ENCODE data around the gene HOXD12. TPM values are rescaled to one million over a fixed set of nuclear protein-coding genes. Genes with fewer than 3 reads are reported as not detected.

HOXD12 gene
- total and polyA plus RNA-seq, 4 donors: not detected

DNA sequence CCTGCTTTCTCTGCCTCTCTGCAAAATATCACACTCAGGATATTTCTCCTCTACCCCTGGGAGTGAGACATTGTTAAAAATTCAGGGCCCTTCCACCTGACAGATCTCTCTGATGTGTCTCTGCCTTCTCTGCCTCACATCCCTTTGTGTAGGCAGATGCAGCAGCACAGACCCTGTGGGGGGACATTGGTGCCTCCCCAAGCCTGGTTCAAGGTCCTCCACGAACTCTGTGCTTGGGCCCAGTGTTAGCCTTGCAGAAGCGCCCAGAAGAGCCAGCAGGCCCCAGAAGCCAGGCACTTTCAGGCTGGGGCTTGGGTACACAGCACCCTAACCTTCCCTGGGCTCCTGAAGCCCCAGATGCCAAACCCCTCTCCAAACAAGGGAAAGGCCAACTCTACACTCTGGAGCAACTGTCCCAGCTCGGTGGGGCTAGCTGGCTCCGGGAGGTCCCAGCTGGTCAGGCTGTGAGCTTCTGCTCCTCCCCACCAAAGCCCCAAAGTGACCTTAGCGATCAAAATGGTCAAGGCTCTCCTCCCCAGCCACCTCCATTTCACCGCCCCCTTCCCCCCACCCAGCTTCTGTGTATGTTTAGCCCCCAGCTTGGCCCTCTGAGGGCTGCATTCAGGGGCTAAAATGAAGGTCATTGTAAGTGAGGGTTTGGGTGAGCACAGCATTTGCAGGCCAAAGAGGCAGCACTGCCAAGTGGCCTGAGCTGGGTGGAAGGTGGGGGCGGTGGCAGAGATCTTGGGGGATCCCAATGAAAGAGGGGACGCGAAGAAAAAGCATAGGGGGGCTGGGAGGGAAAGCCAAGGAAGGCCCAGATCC is 25.6 kb downstream of the HOXD12 start:
- WGBS, 2 donors: 81 to 96% methylated on average over 9 of the region's 9 CpGs
- DNase-seq: no peak
- Histone ChIP-seq H3K4me1 (ENCODE audit: control insufficient read depth in 1 of 2, insufficient read depth in 2 of 2, low read length in 2 of 2) (no peaks in the 10 kb centered on the region), H3K27me3 (ENCODE audit: control insufficient read depth in 1 of 2, insufficient read depth in 2 of 2, low read length in 1 of 2) (no peaks in the 10 kb centered on the region), H3K9me3 (ENCODE audit: control insufficient read depth, low read length) (no peaks in the 10 kb centered on the region), H3K4me3 (ENCODE audit: low read length in 2 of 2) (no peak overlapping the region), H3K36me3 (ENCODE audit: control insufficient read depth in 1 of 2, insufficient read depth in 2 of 2, low read length in 1 of 2) (no peaks in the 10 kb centered on the region), H3K27ac (ENCODE audit: low read depth in 1 of 2, low read length in 2 of 2) (no peak overlapping the region)
- ATAC-seq (ENCODE audit: low FRiP score): no peak
- intact Hi-C loops (cut with DNase I): loop anchor here (2.0 to 5.0 kb wide), 3 partner anchors 514 to 1022 kb away; no protein-coding TSS in a partner anchor

DNA sequence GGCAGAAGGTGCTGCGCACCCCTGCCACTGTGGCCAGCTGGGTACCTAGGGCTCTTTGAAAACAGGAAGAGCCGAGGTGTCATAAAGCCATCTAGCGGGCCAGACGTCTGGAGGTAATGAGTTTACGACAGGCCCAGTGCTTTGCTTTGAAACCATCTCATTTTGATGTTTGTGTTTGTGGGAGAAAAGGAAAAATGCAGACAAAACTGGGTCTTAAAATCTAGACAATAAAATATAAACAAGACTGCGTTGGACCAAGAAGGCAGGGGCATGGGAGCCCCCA is 26.1 kb downstream of the HOXD12 start:
- H3K36me3 ChIP-seq (ENCODE audit: control insufficient read depth in 1 of 2, insufficient read depth in 2 of 2, low read length in 1 of 2): no peaks in the 10 kb centered on the region
- intact Hi-C loops (cut with DNase I): loop anchor here (2.0 to 5.0 kb wide), 4 partner anchors 513 to 1022 kb away; no protein-coding TSS in a partner anchor
- no peak overlapping the region for H3K4me3 ChIP-seq (ENCODE audit: low read length in 2 of 2)
- 74 to 92% methylated on average over 6 of the region's 6 CpGs for WGBS, 2 donors
- no peaks in the 10 kb centered on the region for H3K4me1 ChIP-seq (ENCODE audit: control insufficient read depth in 1 of 2, insufficient read depth in 2 of 2, low read length in 2 of 2)
- H3K27ac ChIP-seq (ENCODE audit: low read depth in 1 of 2, low read length in 2 of 2): no peak overlapping the region
- H3K9me3 ChIP-seq (ENCODE audit: control insufficient read depth, low read length): no peaks in the 10 kb centered on the region
- no peaks in the 10 kb centered on the region for H3K27me3 ChIP-seq (ENCODE audit: control insufficient read depth in 1 of 2, insufficient read depth in 2 of 2, low read length in 1 of 2)
- ATAC-seq (ENCODE audit: low FRiP score) (no peak), DNase-seq (no peak)

- Histone ChIP-seq H3K4me3 (ENCODE audit: low read length in 2 of 2) (no peak overlapping the region), H3K9me3 (ENCODE audit: control insufficient read depth, low read length) (no peaks in the 10 kb centered on the region), H3K27ac (ENCODE audit: low read depth in 1 of 2, low read length in 2 of 2) (no peak overlapping the region), H3K4me1 (ENCODE audit: control insufficient read depth in 1 of 2, insufficient read depth in 2 of 2, low read length in 2 of 2) (no peaks in the 10 kb centered on the region), H3K36me3 (ENCODE audit: control insufficient read depth in 1 of 2, insufficient read depth in 2 of 2, low read length in 1 of 2) (no peaks in the 10 kb centered on the region), H3K27me3 (ENCODE audit: control insufficient read depth in 1 of 2, insufficient read depth in 2 of 2, low read length in 1 of 2) (no peaks in the 10 kb centered on the region)
- ATAC-seq (ENCODE audit: low FRiP score): no peak
- peak; percentile 73 to 85 for DNase-seq
- intact Hi-C loops (cut with DNase I): loop anchor here (1.0 to 5.0 kb wide), 5 partner anchors 512 to 1020 kb away; no protein-coding TSS in a partner anchor
- whole genome bisulfite sequencing, 2 donors: 6 to 7% methylated on average over 13 of the region's 13 CpGs
Measured at GRCh38 chr2:176126929-176127773, 27.6 kb downstream of the HOXD12 start.

- H3K27ac ChIP-seq (ENCODE audit: low read depth in 1 of 2, low read length in 2 of 2): no peak overlapping the region
- 57 to 60% methylated on average over 4 of the region's 4 CpGs for WGBS, 2 donors
- no peaks in the 10 kb centered on the region for H3K27me3 ChIP-seq (ENCODE audit: control insufficient read depth in 1 of 2, insufficient read depth in 2 of 2, low read length in 1 of 2)
- H3K4me1 ChIP-seq (ENCODE audit: control insufficient read depth in 1 of 2, insufficient read depth in 2 of 2, low read length in 2 of 2): no peaks in the 10 kb centered on the region
- ATAC-seq (ENCODE audit: low FRiP score) (no peak), DNase-seq (no peak)
- no peaks in the 10 kb centered on the region for H3K9me3 ChIP-seq (ENCODE audit: control insufficient read depth, low read length)
- intact Hi-C loops (cut with DNase I): loop anchor here (1.0 to 5.0 kb wide), 5 partner anchors 511 to 1020 kb away; no protein-coding TSS in a partner anchor
- H3K4me3 ChIP-seq (ENCODE audit: low read length in 2 of 2): no peak overlapping the region
- no peaks in the 10 kb centered on the region for H3K36me3 ChIP-seq (ENCODE audit: control insufficient read depth in 1 of 2, insufficient read depth in 2 of 2, low read length in 1 of 2)
Measured at GRCh38 chr2:176127774-176128072, 28.1 kb downstream of the HOXD12 start.

- ATAC-seq (ENCODE audit: low FRiP score): peak; percentile 39
- no peak for DNase-seq
- no peaks in the 10 kb centered on the region for H3K27me3 ChIP-seq (ENCODE audit: control insufficient read depth in 1 of 2, insufficient read depth in 2 of 2, low read length in 1 of 2)
- 40 to 50% methylated on average over 49 of the region's 49 CpGs for WGBS, 2 donors
- intact Hi-C loops (cut with DNase I): loop anchor here (5.0 kb wide), 2 partner anchors 684 to 1019 kb away; no protein-coding TSS in a partner anchor
- H3K4me3 ChIP-seq (ENCODE audit: low read length in 2 of 2): peak overlapping the region in 1 of 2 donors; percentile 61
- H3K9me3 ChIP-seq (ENCODE audit: control insufficient read depth, low read length): no peaks in the 10 kb centered on the region
- H3K27ac ChIP-seq (ENCODE audit: low read depth in 1 of 2, low read length in 2 of 2): no peak overlapping the region
- no peaks in the 10 kb centered on the region for H3K36me3 ChIP-seq (ENCODE audit: control insufficient read depth in 1 of 2, insufficient read depth in 2 of 2, low read length in 1 of 2)
- H3K4me1 ChIP-seq (ENCODE audit: control insufficient read depth in 1 of 2, insufficient read depth in 2 of 2, low read length in 2 of 2): no peaks in the 10 kb centered on the region
Measured at GRCh38 chr2:176128172-176128981, 28.8 kb downstream of the HOXD12 start.

GRCh38 chr2:176128982-176129796 is 29.6 kb downstream of the HOXD12 start, which contains the start of gene HOXD8:
Gene HOXD8, plus strand, starts transcription at chr2:176129705. Its CDS starts 662 bp downstream, at chr2:176130367.
- peak within 1 kb of the TSS; percentile 54 to 64 for H3K27ac ChIP-seq (ENCODE audit: low read depth in 1 of 2, low read length in 2 of 2)
- H3K4me3 ChIP-seq (ENCODE audit: low read length in 2 of 2): peak within 1 kb of the TSS; percentile 61 to 83
- DNase-seq (peak; percentile 80 to 93), ATAC-seq (ENCODE audit: low FRiP score) (peak; percentile 91)
- intact Hi-C loops (cut with DNase I): loop anchor here (5.0 kb wide), 2 partner anchors 683 to 1018 kb away; no protein-coding TSS in a partner anchor
- H3K27me3 ChIP-seq (ENCODE audit: control insufficient read depth in 1 of 2, insufficient read depth in 2 of 2, low read length in 1 of 2): no peaks in the 10 kb centered on the region
- 1 to 3% methylated on average over 64 of the region's 64 CpGs for WGBS, 2 donors
- H3K36me3 ChIP-seq (ENCODE audit: control insufficient read depth in 1 of 2, insufficient read depth in 2 of 2, low read length in 1 of 2): no peaks in the 10 kb centered on the region
- H3K9me3 ChIP-seq (ENCODE audit: control insufficient read depth, low read length): no peaks in the 10 kb centered on the region
- H3K4me1 ChIP-seq (ENCODE audit: control insufficient read depth in 1 of 2, insufficient read depth in 2 of 2, low read length in 2 of 2): no peaks in the 10 kb centered on the region

DNA sequence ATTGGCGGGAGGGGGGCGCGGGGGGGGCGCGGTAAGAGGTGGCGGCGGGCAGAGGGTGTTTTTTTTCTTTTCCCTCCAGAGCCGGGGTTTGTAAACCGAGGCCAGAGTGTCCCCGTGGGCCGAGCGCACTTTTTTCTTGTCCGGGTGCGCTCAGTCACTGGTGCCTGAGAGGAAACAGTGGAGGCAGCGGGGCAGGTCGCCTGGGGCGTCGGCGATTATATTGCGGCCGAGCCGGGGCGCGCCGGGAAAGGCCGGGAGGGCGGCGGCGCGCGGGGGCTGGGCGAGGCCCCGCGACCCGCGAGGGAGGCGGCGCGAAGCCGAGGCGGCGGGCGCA is 30.2 kb downstream of the HOXD12 start:
- no peaks in the 10 kb centered on the region for H3K36me3 ChIP-seq (ENCODE audit: control insufficient read depth in 1 of 2, insufficient read depth in 2 of 2, low read length in 1 of 2)
- H3K27ac ChIP-seq (ENCODE audit: low read depth in 1 of 2, low read length in 2 of 2): peak overlapping the region; percentile 54 to 64
- WGBS, 2 donors: 1% methylated on average over 37 to 43 of the region's 43 CpGs
- no peaks in the 10 kb centered on the region for H3K27me3 ChIP-seq (ENCODE audit: control insufficient read depth in 1 of 2, insufficient read depth in 2 of 2, low read length in 1 of 2)
- intact Hi-C loops (cut with DNase I): loop anchor here (5.0 kb wide), 2 partner anchors 683 to 1018 kb away; no protein-coding TSS in a partner anchor
- H3K4me3 ChIP-seq (ENCODE audit: low read length in 2 of 2): peak overlapping the region; percentile 61 to 83
- no peaks in the 10 kb centered on the region for H3K4me1 ChIP-seq (ENCODE audit: control insufficient read depth in 1 of 2, insufficient read depth in 2 of 2, low read length in 2 of 2)
- peak in 1 of 2 donors; percentile 82 for DNase-seq
- ATAC-seq (ENCODE audit: low FRiP score): peak; percentile 41
- H3K9me3 ChIP-seq (ENCODE audit: control insufficient read depth, low read length): no peaks in the 10 kb centered on the region

Data from aorta (tissue), 5 donors.